CD14-positive monocyte (primary cell): ENCODE data around the gene TEX30. TPM values are rescaled to one million over a fixed set of nuclear protein-coding genes. Genes with fewer than 3 reads are reported as not detected.

ENCODE experiments used
- DNase-seq, 3 donors: peaks; one replicate each; pipeline ENCODE4 v3.0.0-alpha.2; 2011 to 2022
- H2AFZ ChIP-seq: 2 replicates; pipeline ENCODE4 v1.6.0; 2012; ENCODE audit warnings: mild to moderate bottlenecking, low read depth, low read length, inconsistent platforms; ENCODE audit not compliant: insufficient read depth, poor library complexity, severe bottlenecking
- H3K27ac ChIP-seq, 2 donors: 1 replicate in 1 of 2; 2 replicates in 1 of 2; pipeline ENCODE4 v1.5.1; 2012 to 2013; ENCODE audit warnings: low read length in 2 of 2, control low read depth in 1 of 2, inconsistent platforms in 1 of 2, low read depth in 1 of 2, mild to moderate bottlenecking in 1 of 2
- H3K27me3 ChIP-seq, 2 donors: one replicate each; pipeline versions ENCODE4 v1.6.0 to v1.6.1; 2011 to 2013; ENCODE audit warnings: low read length in 2 of 2; ENCODE audit not compliant: control insufficient read depth in 2 of 2, insufficient read depth in 2 of 2
- H3K36me3 ChIP-seq, 2 donors: replicated peaks in 1 of 2; 1 replicate in 1 of 2; 2 replicates in 1 of 2; pipeline versions ENCODE4 v1.5.1 to v1.6.1; 2012 to 2013; ENCODE audit warnings: low read length in 2 of 2, control low read depth in 1 of 2, inconsistent platforms in 1 of 2, mild to moderate bottlenecking in 1 of 2; ENCODE audit not compliant: insufficient read depth in 2 of 2, control insufficient read depth in 1 of 2
- H3K4me1 ChIP-seq, 2 donors: 1 replicate in 1 of 2; 2 replicates in 1 of 2; pipeline versions ENCODE4 v1.5.1 to v1.6.1; 2012 to 2013; ENCODE audit warnings: low read length in 2 of 2, control low read depth in 1 of 2, inconsistent platforms in 1 of 2, mild to moderate bottlenecking in 1 of 2, moderate library complexity in 1 of 2; ENCODE audit not compliant: insufficient read depth in 2 of 2, control insufficient read depth in 1 of 2
- H3K4me2 ChIP-seq: replicated peaks from 2 replicates; pipeline ENCODE3; 2012; ENCODE audit warnings: low read length, moderate library complexity, mild to moderate bottlenecking; ENCODE audit not compliant: poor library complexity, severe bottlenecking; ENCODE audit errors: extremely low read depth
- H3K4me3 ChIP-seq, 3 experiments: fragments of 200-600 bp in 1 of 3; sonication (generic) in 1 of 3; replicated peaks in 1 of 3; 1 replicate in 2 of 3; 2 replicates in 1 of 3; pipeline ENCODE4 v1.5.1; 2011 to 2013; ENCODE audit warnings: low read length in 3 of 3, mild to moderate bottlenecking in 3 of 3, control low read depth in 2 of 3, low read depth in 2 of 3, inconsistent platforms in 1 of 3, moderate library complexity in 1 of 3
- H3K79me2 ChIP-seq: 2 replicates; pipeline ENCODE4 v1.6.0; 2012; ENCODE audit warnings: mild to moderate bottlenecking, control low read depth, inconsistent platforms, low read length, moderate library complexity; ENCODE audit not compliant: insufficient read depth
- H3K9ac ChIP-seq: 2 replicates; pipeline ENCODE4 v1.6.0; 2017; ENCODE audit warnings: low read length, mild to moderate bottlenecking; ENCODE audit not compliant: insufficient read depth, poor library complexity, severe bottlenecking
- H3K9me3 ChIP-seq, 2 donors: replicated peaks in 1 of 2; 1 replicate in 1 of 2; 2 replicates in 1 of 2; pipeline versions ENCODE4 v1.5.1 to v1.6.1; 2012 to 2013; ENCODE audit warnings: low read length in 2 of 2, control low read depth in 1 of 2; ENCODE audit not compliant: control insufficient read depth in 1 of 2, insufficient read depth in 1 of 2
- H4K20me1 ChIP-seq: 2 replicates; pipeline ENCODE4 v1.6.0; 2012; ENCODE audit warnings: mild to moderate bottlenecking, low read length, control low read depth, moderate library complexity; ENCODE audit not compliant: insufficient read depth
- H3K27ac Mint-ChIP-seq, 7 donors: one replicate each; pipeline ENCODE4 v1.8.0; 2020; ENCODE audit warnings: mild to moderate bottlenecking in 7 of 7, mixed read lengths in 7 of 7, moderate library complexity in 6 of 7, inconsistent platforms in 2 of 7
- H3K27me3 Mint-ChIP-seq, 3 donors: one replicate each; pipeline ENCODE4 v1.8.0; 2021 to 2022; ENCODE audit warnings: low read depth in 3 of 3, mild to moderate bottlenecking in 3 of 3, mixed read lengths in 3 of 3, moderate library complexity in 3 of 3, inconsistent platforms in 1 of 3
- H3K36me3 Mint-ChIP-seq, 2 donors: one replicate each; pipeline ENCODE4 v1.8.0; 2020; ENCODE audit warnings: mixed read lengths in 2 of 2, inconsistent platforms in 1 of 2, mild to moderate bottlenecking in 1 of 2
- H3K4me1 Mint-ChIP-seq: one replicate; pipeline ENCODE4 v1.8.0; 2020; ENCODE audit warnings: mild to moderate bottlenecking, mixed read lengths
- H3K4me3 Mint-ChIP-seq, 2 donors: one replicate each; pipeline ENCODE4 v1.8.0; 2020; ENCODE audit warnings: mild to moderate bottlenecking in 2 of 2, mixed read lengths in 2 of 2, moderate library complexity in 1 of 2
- H3K9me3 Mint-ChIP-seq, 7 donors: one replicate each; pipeline ENCODE4 v1.8.0; 2020 to 2022; ENCODE audit warnings: mixed read lengths in 7 of 7, mild to moderate bottlenecking in 6 of 7, moderate library complexity in 6 of 7, inconsistent platforms in 2 of 7
- CTCF ChIP-seq: fragments of 200-600 bp; IDR thresholded peaks from one replicate; pipeline ENCODE4 v1.8.0; 2022; ENCODE audit warnings: antibody characterized with exemption, mild to moderate bottlenecking
- WGBS: methylation state at CpG from one replicate; pipeline ENCODE4 v1.1.5; 2013; ENCODE audit warnings: missing lambda C conversion rate; ENCODE audit not compliant: insufficient coverage; 5-methylcytosine and 5-hydroxymethylcytosine counted together
- intact Hi-C, 2 donors: fragments of 100-400 bp; cut with micrococcal nuclease; formaldehyde crosslinking; loops; one replicate each; pipeline versions ENCODE4 v1.15.0 to v1.15.1; 2023
- polyA plus RNA-seq, 3 donors: library from polyadenylated mRNA; depleted of rRNA in 1 of 3; unstranded in 2 of 3; stranded (reverse) in 1 of 3; fragments of 300-500 nt in 2 of 3; fragments of >200 nt in 1 of 3; fragmentation: Illumina TruSeq in 2 of 3; gene quantifications; 1 replicate in 2 of 3; 2 replicates in 1 of 3; pipeline ENCODE4 v1.2.3, GENCODE V29; 2012 to 2021

TEX30 gene
- polyA plus RNA-seq, 3 donors: 2.7 to 11.3 (median 10.9) TPM

GRCh38 chr13:102807699-102808098 is 34.1 kb upstream of the TEX30 start:
- Mint-ChIP-seq H3K4me3 (no peak overlapping the region), H3K27me3 (no peaks in the 10 kb centered on the region), H3K9me3 (peaks cover 0 to 7% (median 3%) of the 10 kb centered on the region in 7 donors), H3K36me3 (peaks cover 3 to 6% of the 10 kb centered on the region in 2 donors), H3K4me1 (peaks cover 5% of the 10 kb centered on the region), H3K27ac (no peak overlapping the region)
- WGBS: 100% methylated on average over 2 of the region's 3 CpGs
- no peaks in the 10 kb centered on the region for H3K4me1 ChIP-seq
- H3K27ac ChIP-seq: no peak overlapping the region
- H4K20me1 ChIP-seq: no peaks in the 10 kb centered on the region
- no peaks in the 10 kb centered on the region for H3K27me3 ChIP-seq
- no peak overlapping the region for H3K9ac ChIP-seq
- no peak overlapping the region for H3K4me3 ChIP-seq
- no peak overlapping the region for H3K4me2 ChIP-seq
- no peak for DNase-seq
- no peak for TF ChIP-seq CTCF
- intact Hi-C loops: no loop called here
- no peak overlapping the region for H2AFZ ChIP-seq
- no peaks in the 10 kb centered on the region for H3K79me2 ChIP-seq
- H3K36me3 ChIP-seq: no peaks in the 10 kb centered on the region
- H3K9me3 ChIP-seq: peaks cover 0 to 4% of the 10 kb centered on the region in 2 donors

- Histone ChIP-seq H3K9me3 (peaks cover 0 to 2% of the 10 kb centered on the region in 2 donors), H3K79me2 (no peaks in the 10 kb centered on the region), H3K27me3 (no peaks in the 10 kb centered on the region), H3K4me2 (no peak overlapping the region), H3K4me3 (no peak overlapping the region), H2AFZ (no peak overlapping the region), H3K4me1 (peaks cover 4% of the 10 kb centered on the region in 2 donors), H3K36me3 (no peaks in the 10 kb centered on the region), H4K20me1 (no peaks in the 10 kb centered on the region), H3K27ac (no peak overlapping the region), H3K9ac (no peak overlapping the region)
- peaks cover 0 to 2% of the 10 kb centered on the region in 2 donors for H3K36me3 Mint-ChIP-seq
- intact Hi-C loops: no loop called here
- no peak for DNase-seq
- no peak for TF ChIP-seq CTCF
- H3K4me1 Mint-ChIP-seq: peaks cover 8% of the 10 kb centered on the region
- no CpG with 5 or more reads among the region's 3 CpGs for WGBS
- H3K9me3 Mint-ChIP-seq: peaks cover 0 to 7% (median 3%) of the 10 kb centered on the region in 7 donors
- H3K4me3 Mint-ChIP-seq: no peak overlapping the region
- no peaks in the 10 kb centered on the region for H3K27me3 Mint-ChIP-seq
- no peak overlapping the region for H3K27ac Mint-ChIP-seq
These were observed 32.1 kb upstream of the TEX30 start for GRCh38 chr13:102805680-102806079.
